NCI-H1417 (cell line): ENCODE data around the gene RERE.

Experiments used
- DNase-seq, 3 experiments: peaks; one replicate each; lab custom pipeline; 2025; lab: John Stamatoyannopoulos, UW

The RERE gene

DNA sequence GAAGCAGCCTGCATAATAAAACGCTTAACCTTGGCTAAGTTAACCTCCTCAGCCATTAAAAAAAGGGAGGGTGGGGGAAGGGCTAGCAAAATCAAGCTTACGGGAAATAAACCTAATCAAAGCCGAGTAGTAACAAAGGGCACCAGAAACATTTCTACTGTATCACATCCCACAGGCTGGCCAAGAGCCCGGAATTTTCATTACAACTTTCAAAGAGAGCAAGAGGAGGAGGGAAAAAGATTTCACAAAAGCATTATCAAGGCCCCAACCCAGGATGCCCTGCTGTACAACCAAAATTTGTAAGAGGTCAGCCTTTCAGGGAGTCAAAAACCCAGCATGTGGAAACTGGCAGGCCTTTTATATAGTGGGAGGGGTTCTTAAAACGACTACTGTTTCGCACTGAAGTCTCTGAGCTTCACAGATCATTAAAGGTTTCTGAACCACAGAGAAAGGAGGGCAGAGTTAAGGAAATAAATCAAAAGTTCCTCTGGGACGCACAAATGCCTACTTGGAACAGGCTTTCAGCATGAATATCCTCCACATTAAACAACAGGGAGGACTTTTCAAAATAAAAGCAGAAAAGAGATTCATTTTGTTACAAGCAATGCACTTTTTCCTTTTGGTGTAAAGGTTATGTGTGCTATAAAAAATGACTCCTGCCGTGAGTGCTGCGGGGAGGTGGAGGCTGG lies 409.1 kb downstream of the RERE start:
- peak in 1 of 3 experiments; percentile 20 for DNase-seq

DNA sequence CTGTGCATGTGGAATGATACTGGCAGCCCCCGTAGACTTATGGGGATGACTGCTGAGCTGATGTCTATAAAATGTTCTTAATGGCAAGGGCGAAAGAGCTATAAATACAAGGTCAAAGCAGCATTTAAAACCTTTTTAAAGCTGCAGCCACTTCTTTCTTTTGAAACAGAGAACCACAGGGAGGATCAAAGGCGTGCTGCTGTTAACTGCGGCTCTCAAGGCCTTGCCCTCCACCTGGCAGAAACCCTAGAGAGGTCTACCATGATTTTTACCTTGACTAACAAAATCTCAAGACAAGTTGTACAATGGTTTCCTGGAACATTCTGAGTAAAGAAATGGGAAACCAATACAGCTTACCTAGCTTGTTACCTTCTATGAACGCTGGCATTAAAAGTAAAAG lies 409.8 kb downstream of the RERE start:
- DNase-seq, result no peak

DNA sequence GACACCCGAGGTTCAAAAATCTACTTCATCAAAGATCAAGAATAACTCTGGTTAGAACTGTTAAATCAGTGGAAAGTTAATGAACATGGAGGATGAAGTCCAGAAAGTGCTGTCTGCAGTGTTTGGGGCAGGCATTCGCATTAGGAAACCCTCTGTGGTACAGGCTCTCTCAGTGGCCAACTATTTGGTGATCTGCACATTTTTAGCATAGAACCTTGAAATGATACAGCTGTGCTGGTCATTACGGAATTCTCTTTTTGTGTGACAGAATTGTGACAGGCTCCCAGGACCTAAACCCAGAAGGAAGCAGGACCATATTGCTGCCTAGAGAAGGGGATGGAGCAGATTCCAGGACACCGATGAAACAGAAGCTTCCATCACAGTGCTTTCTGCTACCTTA lies 410.5 kb downstream of the RERE start:
- no peak for DNase-seq

DNA sequence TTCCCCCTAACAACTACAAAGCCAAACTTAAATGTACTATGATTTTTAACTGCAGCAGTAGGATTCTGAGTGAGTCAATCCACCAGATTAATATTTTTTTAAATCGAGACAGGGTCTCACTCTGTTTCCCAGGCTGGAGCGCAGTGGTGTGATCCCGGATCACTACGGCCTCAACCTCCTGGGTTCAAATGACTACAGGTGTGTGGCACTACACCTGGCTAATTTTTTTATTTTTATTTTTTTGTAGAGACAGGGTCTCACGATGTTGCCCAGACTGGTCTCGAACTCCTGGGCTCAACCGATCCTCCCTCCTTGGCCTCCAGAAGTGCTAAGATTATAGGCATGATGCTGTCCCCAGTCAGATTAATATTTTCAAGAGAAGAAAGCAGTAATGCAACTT lies 411.4 kb downstream of the RERE start:
- DNase-seq, result no peak

DNA sequence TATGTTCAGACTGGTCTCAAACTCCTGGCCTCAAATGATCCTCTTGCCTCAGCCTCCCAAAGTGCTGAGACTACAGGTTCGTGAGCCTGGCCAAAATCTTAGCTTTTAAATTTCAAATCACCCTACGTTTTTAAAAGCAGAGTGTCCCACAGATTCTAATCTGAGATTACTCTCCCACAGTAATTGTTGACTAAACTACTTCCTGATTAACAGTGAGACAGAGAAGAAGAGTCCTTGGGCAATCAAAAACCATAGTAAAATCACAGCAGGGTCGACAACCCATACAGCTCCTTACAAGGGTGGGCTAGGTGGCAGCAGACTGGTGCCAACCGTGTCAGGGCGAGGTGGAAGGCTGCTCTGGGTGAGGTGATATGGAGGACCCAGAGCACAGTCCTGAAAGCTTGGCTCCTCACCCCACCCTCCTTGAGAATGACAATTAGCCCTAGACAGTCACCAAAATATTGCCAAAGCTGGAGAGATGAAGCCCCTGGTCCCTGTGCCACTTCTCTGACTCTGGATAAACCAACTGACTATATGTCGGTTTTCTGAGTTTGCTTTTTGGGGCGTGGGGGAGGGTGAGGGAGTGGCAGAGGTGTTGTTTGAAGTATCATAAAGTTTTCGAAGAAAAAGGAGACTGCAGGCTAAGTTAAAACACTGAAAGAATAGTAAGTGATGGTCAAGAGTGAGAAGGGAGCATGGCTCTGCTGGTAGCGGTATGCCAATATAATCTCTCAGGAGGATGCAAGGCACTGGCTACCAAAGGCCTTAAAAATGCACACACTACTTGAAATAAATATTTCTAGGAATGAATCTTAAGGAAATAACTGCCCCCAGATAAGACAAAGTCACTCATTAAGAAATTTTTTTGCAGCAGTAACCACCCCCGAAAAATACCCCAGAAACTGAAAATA lies 412.7 kb downstream of the RERE start:
- DNase-seq, result no peak

DNA sequence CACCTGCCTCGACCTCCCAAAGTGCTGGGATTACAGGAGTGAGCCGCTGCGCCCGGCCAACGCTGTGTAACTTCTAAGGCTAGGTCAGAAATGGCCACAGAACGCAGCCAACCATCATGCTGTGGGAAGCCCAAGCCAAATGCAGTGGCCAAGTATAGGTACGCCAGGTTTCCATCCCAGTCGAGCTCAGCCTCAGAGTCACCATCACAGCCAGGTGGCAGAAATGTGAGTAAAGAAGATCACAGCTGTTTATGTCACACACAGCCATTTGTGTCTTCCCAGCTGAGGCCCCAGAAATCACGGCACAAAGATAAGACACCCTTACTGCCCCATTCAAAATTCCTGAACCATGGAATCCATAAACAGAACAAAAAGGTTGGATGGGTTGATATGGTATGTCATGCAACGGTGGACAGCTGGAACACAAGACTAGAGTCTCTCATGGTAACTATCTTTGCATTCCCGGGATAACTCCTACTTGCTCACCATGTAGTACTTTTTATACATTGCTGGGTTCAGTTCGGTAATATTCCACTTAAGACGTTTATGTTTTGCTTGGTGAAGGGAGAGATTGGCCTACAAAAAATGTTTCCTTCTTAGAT lies 415.2 kb downstream of the RERE start:
- peak in 1 of 3 experiments; percentile 30 for DNase-seq

DNA sequence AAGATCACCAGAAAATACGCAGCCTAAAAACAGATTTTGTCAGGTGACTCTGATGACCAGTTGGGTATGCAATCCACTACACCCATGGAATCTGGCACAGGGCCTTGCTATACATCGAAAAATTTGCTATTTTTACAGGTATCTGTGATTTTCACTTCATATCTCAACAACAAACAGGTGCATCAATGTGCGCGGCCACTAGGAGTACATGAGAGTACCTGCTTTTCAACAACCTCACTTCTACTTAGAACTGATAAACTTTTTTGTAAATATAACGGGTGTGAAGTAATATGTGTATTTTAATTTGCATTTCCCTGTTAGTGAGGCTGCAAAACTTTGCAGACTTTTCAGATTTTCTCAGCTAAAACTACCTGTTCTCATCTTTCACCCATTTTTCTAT lies 418.8 kb downstream of the RERE start:
- no peak for DNase-seq

DNA sequence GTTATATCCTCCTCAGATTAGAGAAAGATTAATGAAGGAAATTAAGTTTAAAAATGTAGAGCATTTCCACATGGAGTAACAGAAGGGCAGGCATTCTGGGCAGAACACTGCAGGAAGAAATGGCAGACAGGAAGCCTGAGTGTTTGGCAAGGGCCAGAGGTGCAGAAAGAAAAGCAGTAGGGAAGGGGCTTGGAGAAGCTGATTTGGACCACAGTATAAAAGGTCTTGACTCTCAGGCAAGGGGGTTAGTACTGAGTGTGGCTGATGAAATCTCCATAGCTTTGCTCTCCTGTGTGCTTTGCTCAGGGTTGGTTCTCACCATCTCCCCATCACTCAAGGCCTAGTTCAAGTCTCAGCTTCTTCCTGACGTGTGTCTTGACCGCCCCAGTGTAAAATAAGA lies 419.4 kb downstream of the RERE start:
- no peak for DNase-seq

DNA sequence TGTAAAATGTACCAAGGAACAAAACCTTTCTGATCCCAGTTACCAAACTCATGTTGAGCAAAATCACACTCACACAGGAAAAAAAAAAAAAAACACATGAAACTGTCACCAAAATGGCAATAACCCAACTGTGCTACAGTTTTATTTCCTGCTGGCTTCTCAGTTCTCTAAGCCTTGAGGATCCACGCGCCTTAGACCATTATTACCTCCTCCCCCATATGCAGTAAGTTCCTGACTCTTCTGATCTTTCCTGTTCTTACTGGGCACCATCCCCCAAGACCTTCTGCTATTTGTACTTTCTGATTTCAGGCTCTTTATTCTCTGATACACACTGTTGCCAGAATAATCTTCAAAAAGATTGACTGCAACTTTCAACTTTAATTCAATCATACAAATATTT lies 419.9 kb downstream of the RERE start:
- no peak for DNase-seq

DNA sequence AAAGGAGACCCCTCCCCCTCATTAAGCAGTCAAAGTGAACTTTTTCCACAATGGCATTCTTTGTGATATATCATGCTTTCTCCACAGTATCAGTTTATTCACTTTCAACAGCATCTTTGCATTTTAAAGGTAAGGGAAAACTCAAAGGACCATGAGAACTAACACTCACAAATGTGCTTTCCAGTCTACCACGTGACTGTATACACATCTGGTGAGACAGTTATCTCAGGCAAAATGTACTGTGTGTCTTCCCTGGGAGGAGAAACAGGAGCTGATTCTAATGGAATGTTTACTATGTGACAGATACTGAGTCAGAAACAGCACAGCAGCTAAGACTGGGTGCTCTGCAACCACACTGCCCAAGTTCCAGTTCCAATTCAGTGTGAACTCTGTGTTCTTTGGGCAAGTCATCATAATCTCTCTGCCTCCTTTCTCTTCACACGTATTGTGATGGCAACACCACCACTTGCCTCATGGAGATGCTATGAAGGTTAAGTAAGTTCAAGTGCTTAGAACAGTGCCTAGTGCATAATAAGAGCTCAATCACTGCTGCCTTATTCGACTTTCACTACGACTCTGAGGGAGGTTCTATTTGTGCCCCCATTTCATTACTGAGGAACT lies 420.5 kb downstream of the RERE start:
- no peak for DNase-seq

DNA sequence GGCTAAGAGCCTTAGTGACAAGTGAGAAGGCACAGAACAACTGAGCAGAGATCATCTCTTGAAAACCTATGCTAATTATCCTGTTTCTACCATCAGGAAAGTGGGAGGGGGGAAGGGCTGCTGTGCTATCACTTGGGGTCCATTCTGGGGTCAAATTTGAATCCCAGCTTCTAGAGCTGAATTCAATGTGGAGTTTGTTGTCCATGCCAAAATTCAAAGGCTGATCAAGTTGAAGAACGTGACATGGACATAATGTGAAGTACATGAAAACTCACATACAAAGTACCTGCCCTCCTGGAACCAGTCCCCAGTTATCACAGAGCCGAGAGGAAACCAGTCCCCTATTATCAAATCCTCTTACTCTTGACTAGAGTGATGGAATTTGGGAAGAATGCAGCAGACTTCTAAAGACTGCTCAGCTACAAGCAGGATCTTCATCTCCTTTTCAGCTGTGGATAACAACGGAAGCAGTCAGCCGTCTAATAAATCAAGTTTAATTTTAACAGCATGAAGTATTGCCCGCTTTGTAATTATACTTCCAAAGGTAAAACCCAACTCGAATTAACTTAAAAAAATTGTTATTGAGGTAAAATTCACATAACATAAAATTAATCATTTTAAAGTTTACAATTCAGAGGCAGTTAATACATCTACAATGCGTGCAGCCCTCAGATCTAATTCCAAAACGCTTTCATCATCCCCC lies 421.2 kb downstream of the RERE start:
- no peak for DNase-seq

DNA sequence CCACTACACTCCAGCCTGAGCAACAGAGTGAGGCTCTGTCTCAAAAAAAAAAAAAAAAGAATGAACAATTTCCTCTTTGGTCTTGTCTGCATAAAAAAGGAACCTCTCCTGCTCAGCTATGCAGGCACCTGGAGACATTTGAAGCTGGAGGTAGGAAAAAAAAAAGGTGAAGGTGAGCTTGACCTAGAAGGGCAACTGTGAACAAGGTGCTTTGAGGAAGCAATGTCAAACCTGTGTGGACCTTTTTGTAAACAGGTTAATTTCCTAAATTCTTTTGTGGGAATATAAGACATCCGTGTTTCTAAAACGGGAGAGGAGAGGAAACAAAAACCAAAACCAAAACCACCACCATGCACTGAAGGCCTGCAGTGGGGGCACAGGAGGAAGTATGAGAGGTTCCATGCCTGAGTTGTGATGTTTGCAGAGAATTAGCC lies 422.0 kb downstream of the RERE start:
- no peak for DNase-seq

DNA sequence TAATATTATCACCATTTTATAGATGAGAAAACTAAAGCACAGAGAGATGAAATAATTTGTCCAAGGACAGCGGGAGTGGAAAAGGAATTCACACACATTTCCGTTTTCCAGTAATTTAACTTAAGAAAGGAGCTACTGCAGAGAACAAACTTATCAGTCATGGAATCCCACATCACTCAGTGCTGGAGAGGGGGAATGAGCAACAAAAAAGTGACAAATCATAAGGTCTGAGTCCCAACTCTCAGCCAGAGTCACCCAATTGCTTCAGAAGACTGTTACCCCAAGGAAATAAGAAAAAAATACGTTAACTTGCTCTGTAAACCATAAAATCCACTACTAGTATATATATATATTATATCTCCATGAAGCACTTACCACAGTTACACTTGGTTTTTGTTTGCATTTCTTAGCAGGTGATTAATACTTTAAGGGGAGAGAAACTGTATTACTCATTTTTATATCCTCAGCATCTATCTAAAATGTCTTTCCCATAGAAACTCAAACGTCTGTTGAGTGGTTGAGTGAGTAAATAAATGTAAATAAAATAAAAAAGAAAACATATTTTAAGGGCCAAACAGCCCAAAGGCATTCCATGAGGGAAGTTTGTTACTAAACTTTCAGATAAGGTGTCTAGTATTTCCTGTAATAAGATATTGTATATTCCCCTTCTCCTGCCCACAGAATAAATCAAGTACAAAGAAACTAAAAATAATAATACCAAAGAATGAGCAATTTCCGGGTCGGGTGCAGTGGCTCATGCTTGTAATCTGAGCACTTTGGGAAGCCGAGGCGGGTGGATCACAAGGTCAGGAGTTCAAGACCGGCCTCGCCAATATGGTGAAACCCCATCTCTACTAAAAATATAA lies 422.8 kb downstream of the RERE start:
- DNase-seq, result no peak

DNA sequence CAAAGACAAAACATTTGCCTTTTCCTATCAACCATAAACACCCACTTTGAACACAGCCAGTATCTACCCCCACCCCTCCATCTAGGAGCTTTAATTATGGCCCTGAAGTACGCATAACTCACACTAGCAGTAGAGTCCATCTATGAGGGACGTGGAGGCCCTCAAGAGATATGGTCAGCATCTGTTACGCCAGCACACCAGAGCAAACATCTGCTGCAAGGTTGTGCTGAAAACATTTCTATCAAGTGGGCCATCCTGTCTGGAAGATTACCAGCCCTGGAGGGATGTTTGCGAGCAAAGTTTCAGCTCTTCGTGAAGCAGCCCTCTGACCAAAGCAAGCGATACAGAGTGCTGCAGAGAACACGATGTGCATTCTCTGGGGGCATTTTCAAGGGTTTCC lies 424.9 kb downstream of the RERE start:
- no peak for DNase-seq

DNA sequence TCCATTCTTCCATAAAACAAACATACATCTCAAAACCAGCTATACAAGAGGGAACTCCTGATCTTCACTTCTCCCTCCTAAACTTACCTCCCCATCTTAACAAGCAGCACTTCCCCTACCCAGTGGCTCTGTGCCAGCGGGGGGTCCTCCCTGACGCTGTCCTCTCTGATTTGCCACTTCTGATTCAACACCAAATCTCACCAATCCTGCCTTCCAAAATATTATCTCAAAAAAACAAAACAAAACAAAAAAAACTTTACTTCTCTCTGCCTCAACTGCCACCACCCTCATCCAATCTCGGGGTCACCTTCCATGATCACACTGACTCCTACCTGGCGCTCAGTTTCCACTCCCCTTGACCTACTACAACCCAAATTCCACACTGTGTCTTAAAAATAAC lies 426.7 kb downstream of the RERE start:
- no peak for DNase-seq

DNA sequence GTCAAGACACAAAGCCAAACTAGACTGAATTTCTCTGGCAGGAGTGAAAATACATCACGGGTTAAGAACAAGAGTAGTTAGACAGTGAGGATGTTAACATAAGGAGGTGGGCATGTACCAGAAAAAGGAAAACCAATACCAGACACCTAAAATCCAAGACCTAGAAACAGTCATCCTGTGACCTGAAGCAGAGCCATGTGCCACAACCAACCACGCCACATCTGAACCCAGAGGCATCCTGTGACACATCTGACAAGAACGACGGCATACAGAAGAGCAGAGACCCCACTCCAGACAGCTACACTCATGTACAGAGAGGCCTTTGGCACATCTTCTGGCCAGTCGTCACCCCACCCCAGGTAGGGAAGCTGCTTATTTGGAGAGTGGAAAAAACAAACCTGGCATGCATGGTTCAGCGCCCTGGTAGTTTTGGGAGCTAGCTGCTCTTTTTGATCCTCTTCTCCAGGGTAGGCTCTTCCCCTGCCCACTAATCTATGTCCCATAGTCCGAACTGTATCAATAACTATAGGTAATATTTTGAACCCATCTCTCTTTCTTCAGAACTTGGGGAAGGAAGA lies 427.4 kb downstream of the RERE start:
- no peak for DNase-seq

DNA sequence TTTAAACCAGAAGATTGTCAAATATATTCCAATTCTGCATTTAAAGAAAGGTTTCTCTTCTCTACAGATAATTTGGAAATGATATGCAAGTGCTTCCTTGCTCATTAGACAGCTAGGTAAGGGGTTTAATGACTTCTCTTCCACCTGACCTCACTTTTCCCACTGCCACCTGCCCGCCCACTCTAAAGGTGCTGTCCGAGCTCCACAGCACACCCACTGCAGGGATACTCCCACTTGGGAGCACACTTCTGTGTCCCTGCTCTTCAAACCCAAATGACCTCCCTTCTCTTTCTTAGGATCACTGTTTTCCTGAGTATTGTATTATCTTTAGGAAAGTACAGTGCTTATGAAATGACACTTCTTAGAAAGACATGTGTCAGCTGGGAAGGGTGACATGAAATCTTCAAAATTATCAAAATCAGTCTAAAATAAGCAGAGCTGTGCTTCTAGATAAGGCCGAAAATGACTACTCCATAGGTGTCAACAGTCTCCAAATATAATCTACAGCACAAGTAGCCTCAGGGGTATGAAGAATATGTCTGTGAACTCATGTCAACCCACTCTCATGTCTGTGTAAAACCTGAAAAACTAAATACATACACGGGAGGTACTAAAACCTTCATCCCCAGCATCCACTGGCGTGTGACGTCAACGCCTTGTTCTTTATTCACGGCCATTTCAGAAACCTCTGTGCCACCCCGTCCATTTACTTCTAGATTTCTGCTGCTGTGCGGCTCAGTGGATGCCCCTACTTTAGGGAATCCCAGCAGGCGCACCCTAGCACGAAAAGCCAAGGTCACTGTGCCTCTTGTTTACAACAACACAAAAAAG lies 428.5 kb downstream of the RERE start:
- DNase-seq, result no peak

DNA sequence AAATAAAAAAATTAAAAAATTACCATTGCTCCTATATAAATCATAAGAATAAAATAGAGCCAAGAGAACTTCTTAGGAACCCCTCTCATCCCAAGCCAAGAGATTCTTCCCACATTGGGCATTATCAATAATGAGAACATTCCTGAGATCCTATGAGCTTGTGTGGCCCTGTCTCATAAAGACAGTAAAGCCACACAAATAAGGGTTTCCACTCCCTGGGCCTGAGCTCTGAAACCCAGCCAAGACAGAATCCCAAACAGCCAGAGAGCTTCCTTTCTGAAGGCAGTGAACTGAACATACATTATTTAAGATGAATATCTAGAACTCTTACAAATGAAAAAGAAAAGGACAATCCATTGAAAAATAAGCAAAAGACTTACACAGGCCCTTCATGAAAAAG lies 431.2 kb downstream of the RERE start:
- DNase-seq, result no peak

DNA sequence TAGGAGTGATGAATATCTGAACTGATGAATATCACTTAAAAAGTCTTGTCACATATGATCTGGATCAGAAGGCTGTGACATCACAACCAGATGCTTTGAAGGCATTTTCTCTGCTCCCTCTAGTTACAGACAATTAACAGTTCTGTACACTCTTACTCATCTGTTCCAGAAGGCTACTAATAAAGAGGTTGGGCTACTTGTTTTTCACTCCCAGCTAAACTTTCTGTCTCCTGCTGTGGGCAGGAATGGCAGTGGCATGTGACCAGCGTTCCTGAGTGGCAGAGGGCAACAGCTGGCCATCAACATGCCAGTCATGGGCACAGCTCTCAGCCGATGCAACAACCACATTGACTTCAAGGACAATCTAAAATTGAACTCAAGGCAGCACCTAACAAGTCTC lies 432.9 kb downstream of the RERE start:
- DNase-seq, result no peak

DNA sequence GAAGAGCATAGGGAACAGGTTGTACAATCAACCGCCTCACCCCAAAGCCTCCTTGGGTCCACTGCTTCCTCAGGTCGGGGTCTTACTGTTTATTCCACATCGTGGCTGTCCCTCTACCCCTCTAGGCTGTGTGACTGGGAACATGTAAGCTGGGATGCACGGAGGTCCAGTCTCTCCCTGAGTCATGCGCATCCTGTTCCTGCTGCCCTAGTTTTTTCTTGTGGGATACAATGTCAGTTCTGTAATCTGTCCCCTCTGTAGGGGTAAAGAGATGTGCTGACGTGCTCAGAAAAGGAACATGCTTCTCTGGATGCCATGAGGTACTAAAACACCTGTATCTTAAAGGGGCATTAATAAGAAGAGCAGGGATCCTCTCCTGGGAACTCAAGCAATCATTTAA lies 433.4 kb downstream of the RERE start:
- DNase-seq, result no peak
